Natural killer cell treated with Interleukin-12 subunit alpha and Interleukin-12 subunit beta and Interleukin-15 and Interleukin-18, amount 100 ng/mL, for 72 hours (primary cell): Measurements from ENCODE around the gene APOLD1. TPM values are rescaled to one million over a fixed set of nuclear protein-coding genes. Genes with fewer than 3 reads are reported as not detected.
"Not testable (repeated sequence)": the region's sequence is repeated elsewhere in the genome, so short reads cannot be mapped to it uniquely, and the experiment has no call there.

ENCODE experiments used
- ATAC-seq, 2 donors: fragments of 150-1000 bp; cut with Tn5 transposase in 1 of 2; sonication (Bioruptor Pico), chemical (Tn5 transposase) in 1 of 2; 2 replicates each; pipeline ENCODE4 v1.10.0; 2021
- DNase-seq: peaks from one replicate; pipeline ENCODE4 v3.0.0; 2022; ENCODE audit warnings: low spot score
- H3K27ac Mint-ChIP-seq, 2 donors: 1 replicate in 1 of 2; 2 replicates in 1 of 2; pipeline ENCODE4 v1.8.0; 2022; ENCODE audit warnings: mixed read lengths in 2 of 2, mild to moderate bottlenecking in 1 of 2, moderate library complexity in 1 of 2
- H3K27me3 Mint-ChIP-seq, 2 donors: 1 replicate in 1 of 2; 2 replicates in 1 of 2; pipeline ENCODE4 v1.8.0; 2022; ENCODE audit warnings: mixed read lengths in 2 of 2
- H3K36me3 Mint-ChIP-seq: one replicate; pipeline ENCODE4 v1.8.0; 2022; ENCODE audit warnings: mixed read lengths
- H3K4me1 Mint-ChIP-seq, 2 donors: 1 replicate in 1 of 2; 2 replicates in 1 of 2; pipeline ENCODE4 v1.8.0; 2022; ENCODE audit warnings: low read depth in 2 of 2, mixed read lengths in 2 of 2, mild to moderate bottlenecking in 1 of 2
- H3K4me3 Mint-ChIP-seq: one replicate; pipeline ENCODE4 v1.8.0; 2022; ENCODE audit warnings: mixed read lengths
- H3K9me3 Mint-ChIP-seq: 2 replicates; pipeline ENCODE4 v1.8.0; 2022; ENCODE audit warnings: mixed read lengths
- total RNA-seq, 2 donors: library from RNA; stranded (reverse); gene quantifications; one replicate each; pipeline ENCODE4 v1.2.3, GENCODE V29; 2022

APOLD1 gene
- total RNA-seq, 2 donors from 2014 or later, result 0.90 to 3.3 TPM

DNA sequence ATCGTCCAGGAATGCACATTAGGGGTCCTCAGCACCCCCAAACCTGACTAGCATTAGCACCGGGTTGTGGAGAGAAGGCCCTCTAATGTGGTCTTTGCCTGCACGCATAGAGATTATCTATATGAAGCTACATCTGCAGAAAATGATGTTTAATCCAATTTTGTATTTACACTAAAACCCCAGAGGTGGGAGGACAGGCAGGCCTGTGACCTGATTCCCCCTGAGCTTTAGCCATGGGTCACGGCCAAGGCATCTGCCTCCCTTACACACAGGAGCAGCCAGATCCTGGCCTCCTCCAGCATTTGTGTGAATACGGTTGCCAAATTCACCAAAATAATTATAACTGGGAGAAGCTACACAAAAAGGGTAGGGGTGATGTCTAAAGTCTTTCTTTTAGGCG, 7.0 kb downstream of the APOLD1 start:
- Mint-ChIP-seq H3K27me3 (peaks cover 0 to 9% of the 10 kb centered on the region in 2 donors), H3K9me3 (no peaks in the 10 kb centered on the region), H3K27ac (no peak overlapping the region), H3K36me3 (no peaks in the 10 kb centered on the region), H3K4me3 (no peak overlapping the region), H3K4me1 (peaks cover 8 to 14% of the 10 kb centered on the region in 2 donors)
- no peak for ATAC-seq
- no peak for DNase-seq

DNA sequence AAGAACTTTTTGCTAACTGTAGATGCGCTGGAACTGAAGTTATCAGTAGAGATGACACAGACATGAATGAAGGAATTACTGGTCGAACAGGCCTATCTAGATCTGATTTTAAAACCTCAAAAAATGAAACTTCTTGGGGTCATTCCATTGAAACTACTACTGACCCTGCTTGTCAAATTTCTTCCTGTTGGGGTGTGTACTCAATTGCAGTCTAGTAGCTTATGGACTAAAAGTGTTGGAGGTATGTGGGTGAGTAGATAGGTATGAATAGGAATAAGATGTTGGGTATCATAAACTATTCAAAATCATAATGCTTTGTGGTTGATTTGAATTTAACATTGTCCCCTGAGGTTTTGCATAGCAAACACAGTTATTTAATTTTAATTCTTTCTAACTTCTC, 9.2 kb downstream of the APOLD1 start:
- Mint-ChIP-seq H3K27me3 (peaks cover 0 to 9% of the 10 kb centered on the region in 2 donors), H3K9me3 (no peaks in the 10 kb centered on the region), H3K36me3 (no peaks in the 10 kb centered on the region), H3K4me1 (no peaks in the 10 kb centered on the region), H3K4me3 (no peak overlapping the region), H3K27ac (no peak overlapping the region)
- DNase-seq (no peak), ATAC-seq (no peak)

DNA sequence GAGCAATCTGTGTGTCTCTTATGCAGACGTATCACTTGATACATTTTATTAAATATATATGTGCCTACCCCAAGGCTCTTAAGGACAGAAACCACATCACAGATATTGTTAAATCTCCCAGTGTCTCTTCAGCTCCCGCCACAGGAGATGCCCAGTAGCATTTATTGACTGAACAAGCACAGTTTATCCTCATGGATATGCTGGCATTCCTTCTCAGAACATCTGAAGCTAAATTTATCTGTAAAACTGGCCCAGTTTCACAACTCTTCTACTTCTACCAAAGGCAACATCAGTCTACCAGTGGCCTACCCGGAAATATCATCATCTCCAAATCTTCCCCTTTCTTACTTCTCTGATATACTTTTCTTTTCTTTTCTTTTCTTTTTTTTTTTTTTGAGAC, 10.7 kb downstream of the APOLD1 start:
- DNase-seq, result no peak

DNA sequence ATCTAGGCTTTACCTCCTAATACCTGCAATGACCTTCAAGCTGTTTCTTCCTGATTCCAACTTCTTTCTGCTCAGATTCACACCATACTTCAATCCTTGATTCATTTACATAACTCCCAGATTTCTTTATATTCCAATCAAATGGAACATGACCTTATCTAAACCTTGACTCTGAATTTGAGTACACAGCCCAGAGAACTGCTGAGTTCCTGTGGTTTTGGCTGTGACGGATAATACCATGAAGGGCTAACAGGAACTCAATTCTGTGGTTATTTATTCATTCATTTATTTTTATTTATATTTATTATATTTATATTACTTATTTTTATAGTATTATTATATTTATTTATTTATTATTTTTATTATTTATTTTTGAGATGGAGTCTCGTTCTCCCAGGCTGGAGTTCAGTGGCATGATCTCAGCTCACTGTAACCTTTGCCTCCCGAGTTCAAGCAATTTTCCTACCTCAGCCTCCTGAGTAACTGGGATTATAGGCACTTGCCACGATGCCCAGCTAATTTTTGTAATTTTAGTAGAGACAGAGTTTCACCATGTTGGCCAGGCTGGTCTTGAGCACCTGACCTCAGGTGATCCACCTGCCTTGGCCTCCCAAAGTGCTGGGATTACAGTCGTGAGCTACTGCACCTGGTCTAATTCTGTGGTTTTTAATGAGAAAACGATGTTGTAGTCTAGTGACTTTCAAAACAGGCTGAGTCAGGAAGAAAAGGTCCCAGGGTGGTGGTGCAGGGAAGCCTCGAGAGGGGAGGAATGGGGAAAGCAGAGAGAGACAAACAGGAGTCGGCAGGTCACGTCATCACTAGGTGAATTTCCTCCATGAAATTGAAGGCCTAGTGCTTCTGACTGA, 11.7 kb downstream of the APOLD1 start:
- DNase-seq (no peak), ATAC-seq (no peak)
- Mint-ChIP-seq H3K36me3 (no peaks in the 10 kb centered on the region), H3K4me3 (no peak overlapping the region), H3K9me3 (no peaks in the 10 kb centered on the region), H3K27me3 (peaks cover 5 to 7% of the 10 kb centered on the region in 2 donors), H3K27ac (no peak overlapping the region), H3K4me1 (peaks cover 0 to 8% of the 10 kb centered on the region in 2 donors)

More for the DNA sequence above, 10.7 kb downstream of the APOLD1 start:
- Mint-ChIP-seq H3K36me3 (no peaks in the 10 kb centered on the region), H3K4me3 (no peak overlapping the region), H3K27ac (no peak overlapping the region), H3K9me3 (no peaks in the 10 kb centered on the region), H3K27me3 (peaks cover 4 to 7% of the 10 kb centered on the region in 2 donors), H3K4me1 (peaks cover 0 to 4% of the 10 kb centered on the region in 2 donors)
- no peak for ATAC-seq

DNA sequence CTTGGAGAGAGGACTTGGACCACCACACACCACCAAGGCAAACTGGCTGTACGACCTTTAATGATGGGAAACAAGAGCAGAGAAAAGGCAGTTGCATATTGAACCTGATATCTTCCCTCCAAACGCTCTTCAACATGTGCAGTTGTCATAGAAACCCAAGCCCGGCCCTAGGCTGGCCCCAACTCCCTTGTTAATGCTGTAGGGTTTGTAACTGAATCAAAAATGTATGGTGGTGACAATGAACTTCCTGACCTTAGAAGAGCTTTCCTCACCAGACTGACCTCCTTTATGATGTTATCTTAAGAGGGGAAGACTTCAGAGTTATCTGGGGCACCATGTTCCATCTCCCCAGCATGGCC, 12.3 kb downstream of the APOLD1 start:
- Mint-ChIP-seq H3K4me1 (peaks cover 0 to 10% of the 10 kb centered on the region in 2 donors), H3K36me3 (no peaks in the 10 kb centered on the region), H3K9me3 (no peaks in the 10 kb centered on the region), H3K27me3 (peaks cover 7% of the 10 kb centered on the region in 2 donors), H3K4me3 (no peak overlapping the region), H3K27ac (no peak overlapping the region)
- DNase-seq (no peak), ATAC-seq (no peak)

DNA sequence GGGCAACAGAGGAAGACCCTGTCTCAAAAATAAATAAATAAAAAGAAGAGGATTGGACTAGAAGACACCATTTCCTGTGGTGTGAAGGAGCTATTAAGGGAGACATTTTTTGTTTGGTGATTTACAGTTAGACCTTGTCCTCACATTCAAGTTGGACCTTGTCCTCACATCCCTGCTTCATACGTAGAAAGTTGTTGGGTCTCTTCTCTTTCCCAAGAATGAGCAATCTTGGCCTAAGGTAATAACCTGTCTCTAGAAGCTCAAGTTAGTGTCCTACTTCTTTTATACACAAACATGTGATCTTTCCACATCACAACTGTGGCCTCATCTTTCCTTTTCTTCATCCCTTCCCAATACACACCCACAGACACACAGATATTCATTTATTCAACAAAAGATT, 13.0 kb downstream of the APOLD1 start:
- H3K27me3 Mint-ChIP-seq, result peaks cover 7 to 9% of the 10 kb centered on the region in 2 donors
- no peak overlapping the region for H3K27ac Mint-ChIP-seq
- no peak for DNase-seq
- no peaks in the 10 kb centered on the region for H3K9me3 Mint-ChIP-seq
- peaks cover 5 to 14% of the 10 kb centered on the region in 2 donors for H3K4me1 Mint-ChIP-seq
- H3K36me3 Mint-ChIP-seq, result no peaks in the 10 kb centered on the region
- H3K4me3 Mint-ChIP-seq, result no peak overlapping the region
- ATAC-seq, result no peak

DNA sequence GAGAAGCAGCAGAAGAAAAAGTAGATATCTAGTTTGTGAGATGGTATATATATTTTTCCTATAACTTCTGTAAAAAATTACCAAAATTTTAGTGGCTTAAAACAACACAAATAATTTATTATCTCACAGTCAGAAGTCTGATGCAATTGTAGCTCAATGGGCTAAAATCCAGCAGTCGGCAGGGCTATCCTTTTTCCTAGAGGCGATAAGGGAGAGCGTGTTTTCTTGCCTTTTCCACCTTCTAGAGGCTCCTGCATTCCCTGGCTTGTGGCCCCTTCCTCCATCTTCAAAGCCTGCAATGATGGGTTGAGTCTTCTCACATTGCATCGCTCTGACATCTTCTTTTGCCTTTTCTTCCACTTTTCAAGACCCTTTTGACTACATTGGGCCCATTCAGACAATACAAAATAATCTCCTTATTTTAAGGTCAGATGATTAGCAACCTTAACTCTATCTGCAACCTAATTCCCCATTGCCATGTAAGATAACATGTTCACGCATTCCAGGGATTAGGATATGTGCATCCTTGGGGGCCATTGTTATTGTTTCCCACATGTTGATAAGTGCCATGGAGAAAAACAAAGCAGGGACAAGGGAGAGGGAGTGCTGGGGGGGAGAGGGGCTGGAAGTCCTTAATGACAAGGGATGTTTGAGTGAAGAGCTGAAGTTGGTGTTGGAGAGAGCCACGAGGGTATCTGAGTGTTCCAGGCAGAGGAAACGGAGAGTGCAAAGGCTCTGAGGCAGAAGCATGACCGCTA, 13.9 kb downstream of the APOLD1 start:
- H3K9me3 Mint-ChIP-seq, result no peaks in the 10 kb centered on the region
- H3K27me3 Mint-ChIP-seq, result peaks cover 7 to 9% of the 10 kb centered on the region in 2 donors
- H3K4me1 Mint-ChIP-seq, result peaks cover 9 to 14% of the 10 kb centered on the region in 2 donors
- H3K4me3 Mint-ChIP-seq, result no peak overlapping the region
- no peaks in the 10 kb centered on the region for H3K36me3 Mint-ChIP-seq
- no peak overlapping the region for H3K27ac Mint-ChIP-seq
- DNase-seq (no peak), ATAC-seq (no peak)

DNA sequence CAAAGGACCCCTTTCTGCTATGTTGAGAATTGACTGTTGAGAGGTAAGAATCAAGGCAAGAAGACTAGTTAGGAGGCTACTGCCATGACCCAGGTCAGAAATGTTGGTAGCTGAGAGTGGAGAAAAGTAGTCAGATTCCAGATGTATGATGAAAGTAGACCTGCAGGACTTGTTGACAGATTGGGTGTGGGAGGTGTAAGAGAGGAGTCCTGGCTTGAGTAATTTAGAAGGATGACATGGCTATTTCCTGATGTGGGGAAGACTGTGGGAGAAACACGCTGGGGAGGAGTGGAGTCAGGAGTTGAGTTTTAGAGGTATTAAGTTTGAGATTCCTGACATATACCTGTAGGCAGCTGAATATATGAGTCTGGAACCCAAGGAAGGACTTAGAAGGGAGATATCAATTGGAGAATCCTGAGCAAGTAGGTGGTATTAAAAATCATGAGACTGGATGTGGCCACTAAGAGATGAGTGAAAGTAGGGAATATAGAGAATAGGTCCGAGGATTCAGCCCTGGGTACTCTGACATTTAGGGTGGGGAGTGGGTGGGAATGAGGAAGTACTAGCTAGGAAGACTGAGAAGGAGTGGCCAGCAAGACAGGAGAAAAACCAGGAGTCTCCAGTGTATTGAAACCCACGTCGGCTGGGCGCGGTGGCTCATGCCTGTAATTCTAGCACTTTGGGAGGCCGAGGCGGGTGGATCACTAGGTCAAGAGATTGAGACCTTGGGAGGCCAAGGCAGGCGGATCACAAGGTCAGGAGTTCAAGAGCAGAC, 15.1 kb downstream of the APOLD1 start:
- ATAC-seq (no peak), DNase-seq (no peak)
- Mint-ChIP-seq H3K36me3 (no peaks in the 10 kb centered on the region), H3K27ac (no peak overlapping the region), H3K9me3 (no peaks in the 10 kb centered on the region), H3K4me1 (peaks cover 14 to 15% of the 10 kb centered on the region in 2 donors), H3K27me3 (peaks cover 7 to 9% of the 10 kb centered on the region in 2 donors), H3K4me3 (no peak overlapping the region)

DNA sequence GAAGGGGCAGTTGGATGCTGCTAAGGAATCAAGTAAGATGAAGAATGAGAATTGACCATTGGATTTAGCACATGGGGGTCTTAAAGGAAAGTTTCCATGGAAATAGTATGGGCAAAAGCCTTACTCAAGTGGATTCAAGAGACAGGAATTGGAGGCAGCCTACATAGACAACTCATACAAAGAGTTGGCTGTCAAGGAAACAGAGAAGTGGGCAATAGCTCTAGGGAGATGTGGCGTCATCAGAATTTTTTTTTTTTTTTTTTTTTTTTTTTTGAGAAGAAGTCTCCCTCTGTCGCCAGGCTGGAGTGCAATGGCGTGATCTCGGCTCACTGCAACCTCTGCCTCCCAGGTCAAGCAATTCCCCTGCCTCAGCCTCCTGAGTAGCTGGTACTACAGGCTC, 16.2 kb downstream of the APOLD1 start:
- ATAC-seq, H3K9me3 Mint-ChIP-seq, H3K36me3 Mint-ChIP-seq, H3K27me3 Mint-ChIP-seq, H3K27ac Mint-ChIP-seq, DNase-seq, H3K4me3 Mint-ChIP-seq: not testable (repeated sequence)
- H3K4me1 Mint-ChIP-seq, result peaks cover 14 to 15% of the 10 kb centered on the region in 2 donors

DNA sequence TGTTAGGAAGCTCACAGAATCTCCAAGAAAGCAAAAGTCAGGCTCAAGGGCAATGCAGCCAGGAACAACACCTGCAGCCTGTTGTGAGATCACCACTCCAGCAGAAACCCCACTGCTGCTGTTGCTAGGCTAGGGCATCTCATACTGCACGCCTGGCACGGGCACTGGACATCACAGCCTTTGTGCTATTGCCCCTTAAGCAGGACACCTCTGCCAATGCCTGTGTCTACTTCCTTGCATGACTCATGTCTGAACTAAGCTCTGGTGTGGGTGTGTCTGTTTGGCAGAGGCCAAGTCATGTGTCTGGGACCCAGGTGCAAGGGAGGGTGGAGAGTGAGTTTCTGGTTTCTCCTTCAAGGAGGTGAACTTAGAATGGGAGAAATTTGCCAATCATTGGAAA, 17.7 kb downstream of the APOLD1 start:
- peaks cover 7 to 9% of the 10 kb centered on the region in 2 donors for H3K27me3 Mint-ChIP-seq
- H3K9me3 Mint-ChIP-seq, result no peaks in the 10 kb centered on the region

DNA sequence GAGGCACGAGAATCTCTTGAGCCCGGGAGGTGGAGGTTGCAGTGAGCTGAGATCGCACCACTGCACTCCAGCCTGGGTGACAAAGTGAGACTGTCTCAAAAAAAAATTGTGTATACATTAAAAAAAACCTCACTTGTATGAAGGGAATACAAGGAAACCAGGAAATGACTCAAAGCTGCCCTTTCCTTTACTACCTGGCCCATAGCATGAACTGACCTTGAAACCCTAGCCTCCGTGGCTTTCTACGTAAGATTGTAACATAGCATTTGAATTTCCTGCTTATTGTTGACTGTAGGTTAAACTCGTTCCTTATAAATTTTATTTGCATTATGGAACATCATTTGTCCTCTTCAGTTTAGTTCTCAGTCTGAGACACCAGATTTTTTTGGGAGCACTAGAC, 18.6 kb downstream of the APOLD1 start:
- H3K27me3 Mint-ChIP-seq, result peaks cover 7 to 9% of the 10 kb centered on the region in 2 donors
- ATAC-seq (no peak), DNase-seq (no peak)
- H3K27ac Mint-ChIP-seq, result no peak overlapping the region
- no peak overlapping the region for H3K4me3 Mint-ChIP-seq
- H3K36me3 Mint-ChIP-seq, result no peaks in the 10 kb centered on the region
- H3K4me1 Mint-ChIP-seq, result peaks cover 26 to 32% of the 10 kb centered on the region in 2 donors
- no peaks in the 10 kb centered on the region for H3K9me3 Mint-ChIP-seq

More for the DNA sequence above, 17.7 kb downstream of the APOLD1 start:
- peak; percentile 70 to 84 for ATAC-seq
- peaks cover 20 to 23% of the 10 kb centered on the region in 2 donors for H3K4me1 Mint-ChIP-seq
- DNase-seq, result no peak
- H3K36me3 Mint-ChIP-seq, result no peaks in the 10 kb centered on the region
- H3K4me3 Mint-ChIP-seq, result peak overlapping the region; percentile 10
- H3K27ac Mint-ChIP-seq, result no peak overlapping the region

DNA sequence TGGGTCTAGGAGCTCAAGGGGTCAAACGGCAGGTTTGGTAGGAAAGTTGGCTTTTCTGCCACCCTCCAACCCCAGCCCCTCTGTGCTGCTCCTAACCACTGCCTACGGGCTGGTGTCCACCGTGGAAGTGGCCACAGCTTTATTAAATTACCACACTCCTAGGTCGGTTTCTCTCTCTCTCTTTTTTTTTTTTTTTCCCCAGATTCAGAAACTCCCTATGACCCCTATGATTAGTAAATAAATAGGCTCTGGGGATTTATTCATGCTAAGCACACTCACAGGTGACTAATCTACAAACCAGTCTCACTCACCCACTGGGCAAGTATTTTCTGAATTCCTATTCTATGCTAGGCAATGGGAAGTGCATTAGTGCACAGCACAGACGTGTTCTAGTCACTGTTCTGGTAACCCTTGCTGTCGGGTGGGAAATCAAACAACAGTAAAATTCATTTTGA, 19.0 kb downstream of the APOLD1 start:
- DNase-seq (no peak), ATAC-seq (no peak)
- Mint-ChIP-seq H3K4me3 (no peak overlapping the region), H3K9me3 (no peaks in the 10 kb centered on the region), H3K27ac (peak overlapping the region; percentile 7), H3K27me3 (peaks cover 7 to 9% of the 10 kb centered on the region in 2 donors), H3K4me1 (peaks cover 29 to 36% of the 10 kb centered on the region in 2 donors), H3K36me3 (no peaks in the 10 kb centered on the region)

DNA sequence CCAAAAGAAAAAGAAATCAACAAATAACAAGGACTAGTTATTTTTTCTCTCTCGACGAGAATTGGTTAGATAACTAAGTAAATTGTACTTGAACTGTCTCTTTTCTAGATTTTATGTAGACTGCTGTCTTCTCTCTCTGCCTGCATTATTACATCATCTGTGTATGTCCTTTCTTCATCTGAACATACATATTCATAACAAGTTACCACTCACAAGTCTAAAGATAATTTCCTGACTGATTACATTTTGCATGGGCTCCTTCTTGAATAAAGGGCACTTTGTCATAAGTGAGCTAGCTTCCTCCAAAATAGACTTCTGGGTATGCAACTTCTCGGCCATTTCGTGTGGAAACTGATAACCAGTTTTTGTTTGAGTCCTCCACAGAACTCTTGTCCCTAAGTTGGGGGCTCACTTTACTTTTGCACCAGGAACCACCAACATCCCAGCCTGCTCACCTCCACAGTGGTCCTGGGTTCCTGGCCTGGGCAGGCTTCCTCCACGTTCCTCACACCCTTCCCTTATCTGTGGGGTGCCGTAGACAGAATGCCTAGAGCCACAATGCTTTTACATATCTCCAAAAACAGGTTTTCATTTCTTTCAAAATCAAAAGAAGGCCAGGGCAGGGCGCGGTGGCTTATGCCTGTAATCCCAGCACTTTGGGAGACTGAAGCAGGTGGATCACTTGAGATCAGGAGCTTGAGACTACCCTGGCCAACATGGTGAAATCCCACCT, 21.5 kb downstream of the APOLD1 start:
- ATAC-seq, result no peak
- no peak overlapping the region for H3K4me3 Mint-ChIP-seq

More for the DNA sequence above, 21.5 kb downstream of the APOLD1 start:
- Mint-ChIP-seq H3K4me1 (peaks cover 23 to 36% of the 10 kb centered on the region in 2 donors), H3K27ac (peak overlapping the region; percentile 92 to 96), H3K9me3 (no peaks in the 10 kb centered on the region), H3K36me3 (no peaks in the 10 kb centered on the region), H3K27me3 (peaks cover 0 to 5% of the 10 kb centered on the region in 2 donors)
- no peak for DNase-seq
